NCI-H345 treated with DMSO at 0.1 percent for 48 hours (cell line): ENCODE results near the gene SPAG4.
A peak's percentile ranks its signal among the peaks of the same experiment; 100 is the strongest.

Source experiments
- DNase-seq: peaks from one replicate; lab custom pipeline; 2025; ENCODE audit not compliant: unreplicated experiment; lab: John Stamatoyannopoulos, UW

Gene SPAG4

DNA sequence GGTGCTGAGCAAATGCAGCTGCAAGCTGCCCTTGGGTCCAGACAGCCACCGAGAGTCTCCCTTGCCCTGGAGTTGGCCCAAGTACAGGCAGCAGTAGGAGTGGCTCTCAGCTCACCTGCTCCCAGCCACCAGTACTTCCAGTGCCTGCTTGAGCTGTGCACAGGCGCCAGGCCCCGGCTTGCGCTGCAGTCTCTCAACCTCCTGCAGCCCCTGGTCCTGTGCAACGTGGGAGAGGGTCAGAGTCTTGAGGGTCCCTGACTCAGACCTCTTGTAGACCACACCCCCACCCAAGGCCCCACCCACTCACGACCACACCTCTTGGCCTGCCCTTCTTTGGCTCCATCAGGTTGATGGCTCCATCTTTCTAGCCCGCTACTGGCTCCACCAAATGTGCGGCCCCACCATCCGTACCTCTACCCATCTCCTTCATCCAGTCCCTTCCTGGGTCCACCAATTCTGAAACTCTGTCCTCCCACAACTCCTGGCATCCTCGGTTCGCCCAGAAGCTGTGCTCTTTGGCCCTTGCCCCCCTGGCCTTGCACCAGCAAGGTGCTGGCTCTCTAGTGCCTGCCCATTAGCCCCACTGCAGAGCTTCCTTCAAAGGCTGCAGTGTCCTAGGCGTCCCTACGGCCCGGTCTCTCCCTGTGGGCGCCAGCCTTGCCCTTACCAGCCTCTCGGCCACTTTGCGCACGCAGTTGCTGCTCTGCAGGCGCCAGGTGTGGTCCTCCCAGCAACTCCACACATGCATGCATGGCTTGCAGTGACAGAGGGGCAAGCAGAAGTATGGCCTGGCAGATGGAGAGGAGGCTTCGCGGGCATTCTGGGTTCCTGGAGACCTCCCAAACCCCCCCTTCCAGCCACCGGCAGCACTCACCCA, 16.5 kb upstream of the SPAG4 start:
- no peak for DNase-seq

DNA sequence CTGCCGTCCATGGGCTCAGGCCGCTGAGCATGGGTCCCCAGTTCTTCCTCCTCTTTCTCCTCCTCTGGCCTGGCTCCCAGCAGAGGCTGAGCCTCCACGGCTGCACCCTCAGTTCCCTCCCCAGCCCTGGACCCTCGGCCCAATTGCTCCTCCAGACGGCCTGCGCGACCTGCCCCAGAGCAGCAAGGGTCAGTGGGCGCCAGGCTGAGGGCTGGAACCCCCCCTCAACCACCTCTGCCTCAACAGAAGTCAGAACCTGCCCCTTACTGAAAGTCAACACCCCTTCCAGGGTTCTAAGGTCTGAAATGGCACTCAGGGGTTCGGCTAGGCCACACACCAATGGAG, 15.9 kb upstream of the SPAG4 start:
- no peak for DNase-seq

DNA sequence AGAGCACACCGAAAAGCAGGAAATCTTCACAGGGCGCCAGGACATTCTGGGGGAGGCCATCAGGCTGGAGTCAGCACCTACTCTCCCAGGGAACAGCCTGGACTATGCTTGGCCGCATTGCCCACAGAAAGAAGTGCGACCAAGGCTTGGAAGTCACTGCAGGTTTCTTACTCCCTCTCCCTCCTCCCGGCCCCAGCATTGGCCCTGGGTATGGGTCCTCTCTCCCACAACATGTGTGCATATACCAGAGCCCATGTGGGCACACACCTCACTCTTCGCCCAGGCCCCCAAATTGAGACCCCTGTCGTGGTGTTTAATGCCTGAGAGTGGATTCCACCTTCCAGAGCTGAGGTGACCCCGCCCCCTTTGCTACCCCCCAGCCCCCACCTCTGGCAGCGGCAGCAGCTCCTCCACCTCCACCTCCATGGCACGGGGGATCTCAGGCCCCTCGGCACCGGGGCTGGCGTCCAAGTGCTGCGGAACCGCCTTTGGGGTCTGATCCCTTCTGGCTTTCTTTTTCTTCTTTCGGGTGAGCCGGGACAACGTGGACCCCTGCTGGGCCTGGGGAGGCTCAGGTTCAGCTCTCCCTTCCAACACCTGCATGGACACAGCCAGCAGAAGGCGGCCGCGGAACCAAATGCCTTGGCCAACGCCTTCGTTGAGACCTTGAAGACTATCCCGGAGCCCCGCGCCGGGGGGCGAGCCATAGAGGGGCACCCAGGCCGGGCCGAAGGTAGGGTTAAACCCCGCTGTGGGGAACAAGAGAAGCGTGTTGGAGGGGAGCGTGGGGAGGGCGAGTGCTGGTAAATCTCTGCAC, 15.2 kb upstream of the SPAG4 start:
- no peak for DNase-seq

DNA sequence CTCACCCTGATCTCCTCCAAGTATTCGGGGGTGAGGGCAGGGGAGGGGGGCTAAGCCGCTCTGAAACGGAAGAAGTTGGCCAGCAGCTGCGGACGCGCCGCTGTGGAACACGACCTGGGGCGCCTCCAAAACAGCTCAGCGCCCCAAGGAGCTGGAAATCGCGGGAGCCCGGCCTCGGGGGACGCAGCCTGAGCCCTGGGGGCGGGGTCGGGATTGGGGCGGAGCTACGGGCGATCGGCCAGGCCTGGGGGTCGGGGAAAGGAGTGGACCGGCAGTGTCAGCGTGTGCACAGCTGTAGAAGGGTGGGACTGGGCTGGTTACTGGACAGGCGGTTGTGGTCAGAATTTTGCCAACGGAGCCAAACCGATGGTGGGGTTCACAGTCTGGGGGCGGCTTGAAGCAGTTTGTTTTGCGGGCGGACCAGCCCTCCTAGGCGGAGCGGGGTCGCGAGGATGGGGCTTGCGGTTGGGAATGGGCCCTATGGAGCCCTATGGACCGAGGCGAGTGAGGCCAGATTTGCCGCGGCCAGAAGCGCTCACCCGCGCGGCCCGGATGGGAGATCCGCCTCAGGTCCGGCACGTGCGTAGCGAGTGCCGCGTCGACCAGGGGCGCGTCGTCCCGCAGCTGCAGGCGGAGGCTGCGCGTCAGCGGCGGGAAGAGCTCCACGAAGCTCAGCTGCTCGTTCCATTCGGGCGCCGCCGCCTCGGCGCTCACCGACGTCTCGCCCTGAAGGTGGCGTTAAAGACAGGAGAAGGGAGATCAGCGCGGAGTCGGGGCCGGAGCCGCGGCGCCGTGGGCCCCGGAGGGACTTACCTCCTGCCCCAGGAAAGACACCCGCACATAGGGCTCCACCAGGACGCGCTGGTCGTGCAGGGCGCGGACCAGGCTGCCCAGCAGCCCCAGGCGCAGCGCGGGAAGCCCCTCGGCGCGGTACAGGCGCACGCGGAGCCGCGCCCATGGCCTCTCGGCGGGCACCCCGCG, 14.3 kb upstream of the SPAG4 start:
- peak; percentile 13 for DNase-seq

GRCh38 chr20:35601990-35602389, 13.6 kb upstream of the SPAG4 start:
- DNase-seq: no peak

DNA sequence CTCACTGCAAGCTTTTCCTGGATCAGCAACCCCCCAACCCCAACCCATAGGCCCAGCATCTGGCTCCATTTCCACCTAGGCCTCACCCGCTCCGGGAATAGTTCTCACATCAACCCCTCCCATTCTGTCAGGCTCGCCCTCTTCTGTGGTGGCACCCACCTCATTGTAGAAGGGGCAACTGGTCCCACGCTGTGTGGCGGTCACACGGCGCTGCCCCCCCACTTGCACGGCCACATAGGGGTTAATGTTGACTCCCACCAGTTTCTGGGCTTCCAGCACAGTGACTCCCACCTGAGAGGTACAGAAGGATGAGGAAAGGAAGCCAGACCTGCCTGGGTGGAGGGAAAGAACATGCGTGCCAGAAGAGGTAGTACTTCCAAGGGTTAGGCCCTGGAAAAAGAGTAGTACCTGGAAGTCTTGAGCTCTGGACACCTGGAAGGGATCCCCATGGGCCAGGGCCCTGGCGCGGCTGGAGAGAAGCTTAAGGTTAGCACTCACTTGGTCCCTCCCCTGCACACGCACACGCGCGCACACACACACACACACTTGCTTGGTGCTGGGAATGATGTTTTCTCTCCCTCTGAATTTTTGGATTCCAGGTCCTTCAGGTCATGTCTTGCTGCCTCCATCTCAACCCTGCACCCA, 12.7 kb upstream of the SPAG4 start:
- DNase-seq: no peak

- no peak for DNase-seq
These were observed 11.8 kb upstream of the SPAG4 start for GRCh38 chr20:35603695-35604448.

GRCh38 chr20:35604449-35604747, 11.2 kb upstream of the SPAG4 start:
- no peak for DNase-seq

DNA sequence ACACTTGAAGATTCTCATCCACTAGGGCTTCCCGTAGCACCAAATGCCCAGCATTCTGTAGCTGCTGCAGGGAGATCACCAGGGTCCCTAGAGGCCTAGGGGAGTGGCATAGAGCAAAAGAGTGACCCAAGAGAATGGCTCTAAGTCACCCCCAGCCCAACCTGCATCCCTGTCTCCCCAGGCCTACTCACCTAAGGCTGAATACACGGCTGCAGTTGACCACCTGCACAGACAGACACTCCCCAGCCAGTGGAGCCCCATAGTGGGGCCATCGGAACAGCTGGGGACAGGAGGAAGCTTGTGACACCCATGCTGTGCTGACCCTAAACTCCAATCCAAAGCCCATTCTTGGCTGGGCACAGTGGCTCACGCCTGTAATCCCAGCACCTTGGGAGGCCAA, 9.5 kb upstream of the SPAG4 start:
- no peak for DNase-seq

DNA sequence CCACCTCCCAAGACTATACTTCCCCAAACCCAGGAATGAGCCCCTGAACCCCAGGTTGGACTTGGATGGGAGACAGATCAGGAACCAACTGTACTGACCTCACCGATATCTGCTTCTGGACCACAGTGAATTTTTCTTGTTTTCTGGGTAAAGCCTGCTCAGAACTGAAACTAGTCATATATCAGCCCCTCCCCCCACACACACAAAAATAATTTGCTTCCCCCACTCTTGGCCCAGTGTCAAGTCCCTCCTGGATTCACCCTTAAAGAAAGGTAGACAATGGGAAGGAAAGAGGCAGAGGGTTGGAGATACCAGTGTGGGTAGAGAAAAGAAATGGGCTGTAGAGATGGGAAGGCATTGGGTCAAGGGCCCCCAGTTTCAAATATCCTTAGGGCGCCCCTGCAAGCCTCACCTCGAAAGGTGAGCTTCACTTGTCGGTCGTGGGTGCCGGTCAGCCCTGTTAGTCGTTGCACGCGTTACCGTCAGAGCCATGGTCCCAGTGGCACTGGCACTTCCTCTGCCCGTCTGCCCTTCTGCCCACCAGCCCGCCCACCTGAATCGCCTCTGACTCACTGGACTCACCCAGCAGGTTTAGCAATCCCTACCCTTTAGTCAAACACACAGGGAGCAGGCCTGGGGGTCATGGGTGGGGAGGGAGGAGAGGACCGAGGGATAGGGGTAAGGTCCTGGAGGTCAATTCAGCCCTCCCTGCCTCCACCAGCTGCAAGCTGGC, 8.5 kb upstream of the SPAG4 start:
- no peak for DNase-seq

DNA sequence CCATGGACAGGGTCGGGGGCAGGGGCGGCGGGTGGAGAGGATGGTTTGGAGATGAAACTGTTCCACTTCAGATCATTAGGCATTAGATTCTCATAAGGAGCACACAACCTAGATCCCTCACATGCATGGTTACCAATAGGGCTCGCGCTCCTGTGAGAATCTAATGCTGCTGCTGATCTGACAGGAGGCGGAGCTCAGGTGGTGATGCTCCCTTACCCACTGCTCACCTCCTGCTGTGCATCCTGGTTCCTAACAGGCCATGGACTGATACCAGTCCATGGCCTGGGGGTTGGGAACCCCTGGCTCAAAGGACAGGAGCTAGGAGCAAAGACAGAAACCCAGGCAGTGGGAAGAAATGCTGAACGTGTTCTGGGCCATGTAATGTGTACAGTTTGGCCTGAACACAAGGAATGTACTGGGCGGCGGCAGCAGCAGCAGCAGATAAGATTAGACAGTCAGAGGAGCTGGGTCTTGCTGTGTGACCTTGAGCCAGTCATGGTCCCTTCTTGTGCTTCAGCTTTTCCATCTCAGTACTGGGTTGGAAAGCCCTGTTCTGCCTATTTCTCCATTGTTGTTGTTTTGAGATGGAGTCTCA, 4.7 kb upstream of the SPAG4 start:
- DNase-seq: no peak

DNA sequence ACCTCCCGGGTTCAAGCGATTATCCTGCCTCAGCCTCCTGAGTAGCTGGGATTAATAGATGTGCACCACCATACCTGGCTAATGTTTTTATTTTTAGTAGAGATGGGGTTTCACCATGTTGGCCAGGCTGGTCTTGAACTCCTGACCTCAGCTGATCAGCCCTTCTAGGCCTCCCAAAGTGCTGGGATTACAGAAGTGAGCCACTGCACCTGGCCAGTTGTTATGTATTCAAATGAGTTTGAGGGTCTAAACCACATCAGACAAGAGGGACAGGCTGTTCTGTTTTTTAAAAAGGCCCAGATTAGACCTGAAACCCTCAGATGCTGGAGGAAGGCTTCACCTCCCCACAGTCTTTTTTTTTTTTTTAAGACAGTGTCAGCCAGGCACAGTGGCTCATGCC, 4.1 kb upstream of the SPAG4 start:
- DNase-seq: no peak

GRCh38 chr20:35616465-35617396, 1.1 kb downstream of the SPAG4 start:
- DNase-seq: peak; percentile 72

DNA sequence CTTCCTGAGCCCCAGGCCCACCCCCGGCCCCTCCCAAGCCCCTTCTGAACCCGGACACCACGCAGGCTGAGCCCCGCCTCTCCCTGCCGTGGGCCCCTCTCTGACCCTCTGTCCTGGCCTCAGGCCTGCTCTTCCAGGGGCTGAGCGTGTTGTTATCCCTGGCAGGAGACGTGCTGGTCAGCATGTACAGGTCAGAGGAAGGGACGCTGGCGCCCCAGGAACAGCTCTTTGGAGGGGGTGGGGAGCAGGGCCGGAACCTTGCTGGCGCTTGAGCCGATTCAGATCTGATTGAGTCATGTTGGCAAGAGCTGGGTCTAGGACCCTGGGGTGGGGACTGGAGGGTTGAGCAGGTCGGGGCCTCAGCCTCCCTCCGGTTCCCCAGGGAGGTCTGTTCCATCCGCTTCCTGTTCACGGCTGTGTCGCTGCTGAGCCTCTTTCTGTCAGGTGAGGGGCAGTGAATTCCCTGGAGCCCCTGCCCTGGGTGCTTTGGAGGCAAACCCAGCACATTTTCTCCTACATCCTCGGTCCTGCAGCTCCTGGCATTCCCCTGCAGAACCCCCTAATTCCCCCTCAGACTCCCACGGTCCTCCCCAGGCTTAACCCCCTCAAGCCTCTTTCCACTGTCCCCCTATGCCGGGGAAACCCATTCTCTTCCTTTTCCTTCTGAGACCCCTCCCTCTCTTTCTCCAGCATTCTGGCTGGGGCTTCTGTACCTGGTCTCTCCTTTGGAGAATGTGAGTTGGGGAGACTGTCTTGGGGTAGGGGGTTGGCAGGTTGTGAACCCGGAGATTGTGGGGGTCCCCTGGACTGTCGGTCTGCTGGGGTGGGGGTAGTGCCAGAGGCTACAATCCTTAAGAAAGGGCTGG, 2.0 kb downstream of the SPAG4 start:
- peak; percentile 86 for DNase-seq

DNA sequence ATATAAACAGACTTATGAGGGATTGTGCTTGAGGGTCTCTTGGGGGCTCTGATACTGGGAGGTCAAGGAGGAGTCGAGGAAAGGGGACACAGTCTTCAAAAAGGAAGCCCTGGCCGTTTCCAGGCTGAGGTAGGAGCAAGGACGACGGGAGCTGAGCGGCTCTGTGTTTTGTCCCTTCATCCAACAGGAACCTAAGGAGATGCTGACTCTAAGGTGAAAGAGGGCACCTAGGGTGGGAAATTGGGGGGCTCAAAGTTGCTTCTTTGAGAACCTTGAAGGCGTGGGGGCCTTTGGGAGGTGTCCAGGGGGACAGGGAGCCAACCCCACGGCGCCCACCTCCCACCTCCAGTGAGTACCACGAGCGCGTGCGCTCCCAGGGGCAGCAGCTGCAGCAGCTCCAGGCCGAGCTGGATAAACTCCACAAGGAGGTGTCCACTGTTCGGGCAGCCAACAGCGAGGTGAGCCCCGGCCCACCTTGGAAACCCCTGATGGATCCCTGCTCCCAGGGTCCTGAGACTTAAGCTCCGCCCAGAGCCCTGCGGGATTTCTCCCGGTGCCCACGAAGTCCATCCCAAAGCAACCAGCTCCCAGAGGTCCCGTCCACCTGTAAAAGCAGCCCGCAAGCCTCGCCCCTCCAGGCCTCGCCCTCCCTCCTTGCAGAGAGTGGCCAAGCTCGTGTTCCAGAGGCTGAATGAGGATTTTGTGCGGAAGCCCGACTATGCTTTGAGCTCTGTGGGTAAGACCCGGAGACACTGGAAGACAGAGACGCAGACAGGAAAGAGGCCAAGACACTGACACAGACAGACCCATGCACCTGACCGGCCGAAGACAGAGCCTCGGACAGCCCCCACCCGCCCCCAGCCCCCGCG, 2.9 kb downstream of the SPAG4 start:
- DNase-seq: peak; percentile 48
